ENCODE measurements around the gene ADGRL4.

The ADGRL4 gene

DNA sequence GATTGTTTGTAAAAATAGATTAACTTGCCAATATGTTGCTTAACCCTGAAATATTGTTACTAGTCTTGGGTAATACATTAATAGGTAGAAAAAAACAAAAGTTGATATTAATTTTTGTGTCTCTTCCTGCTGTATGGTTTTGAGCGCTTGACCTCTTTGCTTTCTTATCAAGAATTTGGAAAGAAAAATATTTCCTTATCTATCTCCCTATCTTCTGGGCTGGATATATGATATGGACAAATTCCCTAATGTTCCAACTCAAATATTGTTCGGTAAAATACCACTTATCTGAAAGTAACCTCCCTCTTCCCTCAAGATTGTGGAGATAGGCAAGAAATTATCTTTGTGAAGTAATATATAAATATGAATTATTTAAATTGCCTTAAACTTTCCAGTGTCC, 57.3 kb downstream of the ADGRL4 start:
- Histone ChIP-seq H2AFZ (ENCODE audit: low read length, unreplicated experiment) (no peak overlapping the region), H3K36me3 (ENCODE audit: insufficient read depth, low read length) (peaks cover 10% of the 10 kb centered on the region; the same call in 1 of the 2 replicates), H3K27me3 (ENCODE audit: insufficient read depth, low read length) (no peaks in the 10 kb centered on the region), H3K4me1 (ENCODE audit: control insufficient read depth, insufficient read depth, low read length, unreplicated experiment) (peaks cover 23% of the 10 kb centered on the region), H3K27ac (ENCODE audit: low read depth, low read length) (no peak overlapping the region), H3K79me2 (ENCODE audit: control insufficient read depth, insufficient read depth, low read length, unreplicated experiment) (no peaks in the 10 kb centered on the region), H3K4me3 (ENCODE audit: low read depth, low read length) (no peak overlapping the region)

DNA sequence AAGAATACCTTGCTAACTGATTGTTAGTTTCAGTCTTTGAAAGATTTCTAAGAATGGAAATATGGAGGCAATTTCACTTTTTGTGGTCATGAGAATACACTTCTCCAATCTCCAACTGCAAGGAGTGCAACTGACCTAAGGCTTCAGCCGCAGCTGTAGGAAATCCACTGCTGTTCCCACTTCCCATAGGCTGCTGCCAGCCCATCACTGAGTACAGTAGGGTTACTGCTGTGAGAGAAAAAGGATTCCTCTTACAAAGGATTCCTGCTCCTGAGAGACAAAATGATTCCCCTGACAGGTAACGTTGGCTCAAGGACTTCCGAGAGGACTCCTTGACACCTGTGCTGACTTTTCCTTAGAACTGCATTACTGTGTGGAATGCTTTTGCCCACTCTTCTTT, 87.4 kb downstream of the ADGRL4 start:
- Histone ChIP-seq H3K27me3 (ENCODE audit: insufficient read depth, low read length) (no peaks in the 10 kb centered on the region), H3K4me1 (ENCODE audit: control insufficient read depth, insufficient read depth, low read length, unreplicated experiment) (peaks cover 18% of the 10 kb centered on the region), H3K79me2 (ENCODE audit: control insufficient read depth, insufficient read depth, low read length, unreplicated experiment) (no peaks in the 10 kb centered on the region), H2AFZ (ENCODE audit: low read length, unreplicated experiment) (no peak overlapping the region), H3K27ac (ENCODE audit: low read depth, low read length) (peak overlapping the region; percentile 87), H3K36me3 (ENCODE audit: insufficient read depth, low read length) (peaks cover 45% of the 10 kb centered on the region), H3K4me3 (ENCODE audit: low read depth, low read length) (no peak overlapping the region)

DNA sequence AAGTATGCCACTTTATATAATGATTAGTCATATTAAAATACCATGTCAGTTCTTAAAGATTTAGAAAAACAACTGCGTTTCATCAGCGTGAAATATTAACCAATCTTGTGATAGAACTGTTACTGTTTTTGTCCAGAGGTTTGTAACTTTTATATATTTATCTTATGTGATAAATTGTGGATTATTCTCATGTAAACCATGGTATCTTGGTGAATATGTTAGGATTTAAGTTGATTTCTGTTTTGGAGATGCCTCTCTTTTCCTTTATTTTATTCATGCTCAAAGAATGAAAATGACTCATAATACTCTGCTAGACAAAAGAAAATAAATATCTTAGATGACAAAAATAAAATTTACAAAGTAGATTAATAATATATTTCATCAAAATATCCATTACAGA, 88.4 kb downstream of the ADGRL4 start:
- Histone ChIP-seq H2AFZ (ENCODE audit: low read length, unreplicated experiment) (no peak overlapping the region), H3K4me1 (ENCODE audit: control insufficient read depth, insufficient read depth, low read length, unreplicated experiment) (peaks cover 18% of the 10 kb centered on the region), H3K27ac (ENCODE audit: low read depth, low read length) (peak overlapping the region; percentile 87), H3K4me3 (ENCODE audit: low read depth, low read length) (peak overlapping the region; percentile 62), H3K79me2 (ENCODE audit: control insufficient read depth, insufficient read depth, low read length, unreplicated experiment) (no peaks in the 10 kb centered on the region), H3K36me3 (ENCODE audit: insufficient read depth, low read length) (peaks cover 43% of the 10 kb centered on the region), H3K27me3 (ENCODE audit: insufficient read depth, low read length) (no peaks in the 10 kb centered on the region)

DNA sequence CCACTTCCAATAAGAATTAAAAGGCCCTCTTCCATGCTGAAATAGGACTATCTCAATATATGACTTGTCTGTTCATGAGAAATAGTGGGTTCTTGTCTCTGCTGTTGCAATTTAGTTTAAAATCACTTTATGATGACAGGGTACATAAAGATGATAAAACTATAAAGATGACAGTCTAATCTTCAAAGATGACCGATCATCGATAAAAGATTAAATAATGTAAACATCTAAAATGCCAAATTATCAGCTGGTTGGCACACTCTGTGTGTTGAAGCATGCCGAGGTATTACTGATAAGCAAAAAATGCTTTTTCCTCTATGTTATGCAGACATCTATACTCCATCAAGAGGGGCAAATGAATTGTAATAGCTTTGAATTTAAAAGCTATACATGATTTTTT, 89.5 kb downstream of the ADGRL4 start:
- Histone ChIP-seq H2AFZ (ENCODE audit: low read length, unreplicated experiment) (no peak overlapping the region), H3K36me3 (ENCODE audit: insufficient read depth, low read length) (peaks cover 35% of the 10 kb centered on the region), H3K4me3 (ENCODE audit: low read depth, low read length) (no peak overlapping the region), H3K27ac (ENCODE audit: low read depth, low read length) (no peak overlapping the region), H3K4me1 (ENCODE audit: control insufficient read depth, insufficient read depth, low read length, unreplicated experiment) (peaks cover 25% of the 10 kb centered on the region), H3K27me3 (ENCODE audit: insufficient read depth, low read length) (no peaks in the 10 kb centered on the region), H3K79me2 (ENCODE audit: control insufficient read depth, insufficient read depth, low read length, unreplicated experiment) (no peaks in the 10 kb centered on the region)

DNA sequence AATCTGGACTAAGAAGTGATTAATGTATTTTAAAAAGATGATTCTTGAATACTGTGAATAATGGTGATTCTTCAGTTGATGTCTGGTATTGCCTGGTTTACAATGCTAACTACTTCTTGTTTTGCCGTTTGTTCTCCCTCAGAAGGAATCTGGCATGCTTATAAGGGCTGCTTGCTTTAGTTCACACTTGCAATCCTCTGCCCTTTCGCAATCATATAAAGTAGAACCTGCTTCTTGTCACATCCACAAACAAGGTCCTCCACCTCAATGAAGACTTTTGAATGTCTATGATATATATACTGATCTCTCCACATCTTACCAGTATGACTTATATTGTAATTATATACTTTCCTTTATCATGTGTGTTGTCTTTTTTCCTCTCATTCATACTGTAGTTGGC, 92.6 kb downstream of the ADGRL4 start:
- Histone ChIP-seq H3K27me3 (ENCODE audit: insufficient read depth, low read length) (no peaks in the 10 kb centered on the region), H3K79me2 (ENCODE audit: control insufficient read depth, insufficient read depth, low read length, unreplicated experiment) (no peaks in the 10 kb centered on the region), H2AFZ (ENCODE audit: low read length, unreplicated experiment) (no peak overlapping the region), H3K4me1 (ENCODE audit: control insufficient read depth, insufficient read depth, low read length, unreplicated experiment) (peaks cover 34% of the 10 kb centered on the region), H3K4me3 (ENCODE audit: low read depth, low read length) (no peak overlapping the region), H3K27ac (ENCODE audit: low read depth, low read length) (no peak overlapping the region), H3K36me3 (ENCODE audit: insufficient read depth, low read length) (peaks cover 23% of the 10 kb centered on the region)

DNA sequence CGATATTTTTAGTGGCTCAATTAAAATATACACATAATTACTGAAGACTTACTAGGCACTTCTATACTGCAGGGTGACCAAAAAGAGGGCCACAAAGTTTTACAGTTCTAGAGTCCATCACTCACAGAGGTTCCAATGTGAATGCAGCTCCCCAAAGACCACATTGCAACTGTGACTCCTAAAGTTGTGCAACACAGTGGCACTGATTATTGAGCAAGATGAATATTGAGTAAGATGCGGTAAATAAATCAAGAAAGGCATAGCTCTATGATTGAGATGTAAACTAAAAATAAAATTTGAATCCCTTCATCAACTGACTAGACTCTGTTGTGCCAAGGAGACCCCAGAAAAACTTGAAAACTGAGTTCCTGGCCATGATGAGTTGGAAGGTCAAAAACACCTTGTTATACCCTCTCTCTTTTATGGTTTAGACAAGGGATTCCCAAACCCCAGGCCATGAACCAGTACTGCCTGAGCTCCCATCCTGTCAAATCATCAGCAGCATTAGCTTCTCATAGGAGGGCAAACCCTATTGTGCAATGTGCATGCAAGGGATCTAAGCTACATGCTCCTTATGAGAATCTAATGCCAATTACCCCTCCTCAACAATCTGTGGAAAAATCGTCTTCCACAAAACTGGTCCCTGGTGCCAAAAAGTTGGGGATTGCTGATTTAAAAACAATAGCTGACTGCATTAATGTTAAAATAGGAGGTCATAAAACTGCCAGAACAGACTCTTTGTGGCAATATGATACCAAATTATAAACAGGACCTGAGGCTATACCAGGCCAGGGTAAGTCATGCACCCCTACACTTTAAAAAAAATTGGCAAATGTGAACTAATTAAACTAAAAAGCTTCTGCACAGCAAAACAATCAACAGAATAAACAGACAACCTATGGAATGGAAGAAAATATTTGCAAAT, 94.3 kb downstream of the ADGRL4 start:
- Histone ChIP-seq H3K4me3 (ENCODE audit: low read depth, low read length) (no peak overlapping the region), H3K27me3 (ENCODE audit: insufficient read depth, low read length) (no peaks in the 10 kb centered on the region), H3K79me2 (ENCODE audit: control insufficient read depth, insufficient read depth, low read length, unreplicated experiment) (no peaks in the 10 kb centered on the region), H3K36me3 (ENCODE audit: insufficient read depth, low read length) (peaks cover 23% of the 10 kb centered on the region), H3K4me1 (ENCODE audit: control insufficient read depth, insufficient read depth, low read length, unreplicated experiment) (peaks cover 20% of the 10 kb centered on the region), H2AFZ (ENCODE audit: low read length, unreplicated experiment) (no peak overlapping the region), H3K27ac (ENCODE audit: low read depth, low read length) (peak overlapping the region; percentile 47)

DNA sequence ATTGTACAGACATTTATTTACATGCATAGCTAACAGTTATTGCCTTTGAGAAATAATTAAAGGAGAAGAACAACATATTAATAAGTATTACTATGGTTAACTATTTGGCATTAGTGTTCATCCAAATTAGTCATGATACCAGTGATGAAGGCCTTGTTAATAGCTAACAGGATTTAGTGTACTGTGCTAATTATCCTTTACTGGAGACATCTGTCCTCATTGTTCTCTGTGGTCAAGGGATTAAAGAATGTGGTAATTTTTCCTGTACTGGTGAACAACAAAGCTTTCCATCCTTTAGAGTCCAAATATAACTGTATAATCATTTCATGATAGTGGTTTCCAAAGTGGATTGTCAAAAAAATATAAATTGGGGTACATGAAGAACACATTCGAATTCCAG, 103.9 kb downstream of the ADGRL4 start:
- H3K4me1 ChIP-seq (ENCODE audit: control insufficient read depth, insufficient read depth, low read length, unreplicated experiment): no peaks in the 10 kb centered on the region
- H2AFZ ChIP-seq (ENCODE audit: low read length, unreplicated experiment): no peak overlapping the region
- H3K4me3 ChIP-seq (ENCODE audit: low read depth, low read length): no peak overlapping the region
- H3K36me3 ChIP-seq (ENCODE audit: insufficient read depth, low read length): peaks cover 11% of the 10 kb centered on the region; the same call in 1 of the 2 replicates
- H3K79me2 ChIP-seq (ENCODE audit: control insufficient read depth, insufficient read depth, low read length, unreplicated experiment): no peaks in the 10 kb centered on the region
- H3K27me3 ChIP-seq (ENCODE audit: insufficient read depth, low read length): no peaks in the 10 kb centered on the region
- no peak overlapping the region for H3K27ac ChIP-seq (ENCODE audit: low read depth, low read length)

DNA sequence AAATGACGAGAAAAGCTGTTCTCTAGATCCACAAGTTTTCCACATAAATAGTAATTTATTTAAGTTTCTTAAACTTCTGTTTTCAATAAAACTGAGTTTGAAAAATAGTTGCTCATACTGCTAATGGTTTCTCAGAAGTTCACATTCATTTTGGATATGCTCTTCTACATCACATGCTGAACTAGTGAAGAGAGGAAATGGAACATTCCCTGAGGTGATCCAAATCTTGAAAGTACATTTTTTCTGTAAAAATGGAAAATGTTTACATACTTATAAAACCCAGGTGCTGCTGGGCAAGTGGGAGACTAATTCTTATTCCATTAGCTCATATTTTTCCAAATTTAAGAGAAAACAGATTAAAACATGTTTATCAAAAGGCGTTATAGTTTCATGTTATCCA, 111.7 kb downstream of the ADGRL4 start:
- Histone ChIP-seq H2AFZ (ENCODE audit: low read length, unreplicated experiment) (no peak overlapping the region), H3K4me3 (ENCODE audit: low read depth, low read length) (no peak overlapping the region), H3K4me1 (ENCODE audit: control insufficient read depth, insufficient read depth, low read length, unreplicated experiment) (peaks cover 9% of the 10 kb centered on the region), H3K36me3 (ENCODE audit: insufficient read depth, low read length) (no peaks in the 10 kb centered on the region; the same call in none of the 2 replicates), H3K27ac (ENCODE audit: low read depth, low read length) (no peak overlapping the region), H3K27me3 (ENCODE audit: insufficient read depth, low read length) (no peaks in the 10 kb centered on the region), H3K79me2 (ENCODE audit: control insufficient read depth, insufficient read depth, low read length, unreplicated experiment) (no peaks in the 10 kb centered on the region)

DNA sequence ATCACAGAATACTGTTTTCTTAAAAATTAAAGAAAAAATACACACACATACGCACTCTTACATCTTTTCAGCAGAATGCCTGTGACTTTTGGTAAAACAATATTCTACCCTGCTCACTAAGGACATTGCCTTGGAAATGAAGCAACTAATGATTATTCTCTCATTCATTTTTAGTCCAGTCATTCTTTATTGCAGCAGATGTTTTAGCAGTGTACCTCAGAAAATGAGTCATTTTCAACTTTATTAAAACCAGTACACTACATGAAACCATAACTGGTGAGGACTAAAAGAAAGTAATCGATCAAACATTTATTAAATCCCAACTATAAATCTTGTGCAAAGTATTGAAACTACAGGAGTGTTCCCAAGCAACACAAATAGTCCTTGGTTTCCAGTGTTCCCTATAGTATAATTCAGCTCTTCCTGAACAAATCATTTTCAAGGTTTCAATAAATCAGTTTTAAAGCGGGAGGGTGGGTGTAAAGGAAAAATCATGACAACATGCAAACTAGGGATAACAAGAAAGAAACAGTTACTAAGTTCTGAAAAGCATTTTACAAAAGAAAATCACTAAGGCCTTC, 114.2 kb downstream of the ADGRL4 start:
- Histone ChIP-seq H3K27me3 (ENCODE audit: insufficient read depth, low read length) (no peaks in the 10 kb centered on the region), H3K27ac (ENCODE audit: low read depth, low read length) (0 out of 2 replicates have a peak overlapping the region, but pooled peaks have one; percentile 9), H3K36me3 (ENCODE audit: insufficient read depth, low read length) (no peaks in the 10 kb centered on the region; the same call in none of the 2 replicates), H3K4me3 (ENCODE audit: low read depth, low read length) (no peak overlapping the region), H3K4me1 (ENCODE audit: control insufficient read depth, insufficient read depth, low read length, unreplicated experiment) (peaks cover 9% of the 10 kb centered on the region), H2AFZ (ENCODE audit: low read length, unreplicated experiment) (no peak overlapping the region), H3K79me2 (ENCODE audit: control insufficient read depth, insufficient read depth, low read length, unreplicated experiment) (no peaks in the 10 kb centered on the region)

DNA sequence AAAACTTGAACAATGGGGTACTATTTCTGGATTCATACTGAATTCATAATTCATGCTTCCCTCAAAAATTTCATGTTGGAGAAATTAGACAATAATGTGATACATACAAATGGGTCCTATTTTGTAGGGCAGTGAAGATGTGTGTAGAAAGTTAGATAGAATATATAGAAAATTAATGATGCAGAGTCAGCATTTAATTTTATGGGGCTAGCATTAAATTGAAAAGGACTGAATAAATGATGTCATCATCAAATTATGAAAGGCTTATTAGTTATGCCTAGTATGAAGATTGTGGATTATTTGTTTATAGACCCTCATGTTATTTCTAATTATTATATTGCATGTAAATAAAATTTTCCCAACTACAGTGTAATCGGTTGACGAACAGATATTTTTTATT, 119.1 kb downstream of the ADGRL4 start:
- Histone ChIP-seq H3K27ac (ENCODE audit: low read depth, low read length) (no peak overlapping the region), H3K4me3 (ENCODE audit: low read depth, low read length) (no peak overlapping the region), H3K27me3 (ENCODE audit: insufficient read depth, low read length) (no peaks in the 10 kb centered on the region), H2AFZ (ENCODE audit: low read length, unreplicated experiment) (no peak overlapping the region), H3K36me3 (ENCODE audit: insufficient read depth, low read length) (no peaks in the 10 kb centered on the region; the same call in none of the 2 replicates), H3K79me2 (ENCODE audit: control insufficient read depth, insufficient read depth, low read length, unreplicated experiment) (no peaks in the 10 kb centered on the region), H3K4me1 (ENCODE audit: control insufficient read depth, insufficient read depth, low read length, unreplicated experiment) (peaks cover 26% of the 10 kb centered on the region)

Measured in ACC112 (cell line).